Mesenchymal stem cell (in vitro differentiated cells and primary cell): ENCODE results near the gene KRTAP2-2. TPM values are rescaled to one million over a fixed set of nuclear protein-coding genes. Genes with fewer than 3 reads are reported as not detected.

Experiments
- DNase-seq: peaks from one replicate; pipeline ENCODE4 v3.0.0-alpha.2; 2013
- H2AFZ ChIP-seq: one replicate; pipeline ENCODE4 v1.6.1; 2013; ENCODE audit warnings: low read depth, mild to moderate bottlenecking, control low read depth, inconsistent platforms, low read length, moderate library complexity
- H2AK5ac ChIP-seq: 2 replicates; pipeline ENCODE4 v1.6.1; 2013; ENCODE audit warnings: low read length, moderate library complexity, mild to moderate bottlenecking, inconsistent platforms; ENCODE audit not compliant: severe bottlenecking
- H2BK120ac ChIP-seq: one replicate; pipeline ENCODE4 v1.6.1; 2013; ENCODE audit warnings: low read depth, mild to moderate bottlenecking, inconsistent platforms, low read length, moderate library complexity
- H2BK12ac ChIP-seq, 2 experiments: one replicate each; pipeline ENCODE4 v1.6.1; 2013; ENCODE audit warnings: inconsistent platforms in 2 of 2, low read length in 2 of 2, mild to moderate bottlenecking in 2 of 2, moderate library complexity in 2 of 2, control low read depth in 1 of 2
- H2BK15ac ChIP-seq: one replicate; pipeline ENCODE4 v1.6.1; 2013; ENCODE audit warnings: mild to moderate bottlenecking, low read depth, inconsistent platforms; ENCODE audit not compliant: poor library complexity, severe bottlenecking
- H2BK5ac ChIP-seq: 2 replicates; pipeline ENCODE4 v1.6.1; 2013; ENCODE audit warnings: low read depth, mild to moderate bottlenecking, low read length, control low read depth, inconsistent platforms; ENCODE audit not compliant: poor library complexity, severe bottlenecking
- H3K14ac ChIP-seq, 2 experiments: one replicate each; pipeline ENCODE4 v1.6.1; 2013; ENCODE audit warnings: inconsistent platforms in 2 of 2, low read length in 2 of 2, control low read depth in 1 of 2, mild to moderate bottlenecking in 1 of 2, moderate library complexity in 1 of 2
- H3K18ac ChIP-seq, 2 experiments: one replicate each; pipeline ENCODE4 v1.6.1; 2013; ENCODE audit warnings: inconsistent platforms in 2 of 2, low read length in 2 of 2, control low read depth in 1 of 2, low read depth in 1 of 2, mild to moderate bottlenecking in 1 of 2
- H3K23ac ChIP-seq, 2 experiments: one replicate each; pipeline ENCODE4 v1.6.1; 2013; ENCODE audit warnings: inconsistent platforms in 2 of 2, low read length in 2 of 2, mild to moderate bottlenecking in 2 of 2, moderate library complexity in 2 of 2, control low read depth in 1 of 2
- H3K27ac ChIP-seq: 2 replicates; pipeline ENCODE4 v1.5.1; 2013; ENCODE audit warnings: mild to moderate bottlenecking, moderate library complexity, low read length, control low read depth, inconsistent platforms; ENCODE audit not compliant: poor library complexity, severe bottlenecking
- H3K27me3 ChIP-seq, 2 experiments: 2 replicates each; pipeline versions ENCODE4 v1.6.1 to v1.7.0; 2013; ENCODE audit warnings: low read length in 2 of 2, mild to moderate bottlenecking in 2 of 2, moderate library complexity in 2 of 2, control low read depth in 1 of 2, inconsistent platforms in 1 of 2; ENCODE audit not compliant: control insufficient read depth in 1 of 2, insufficient read depth in 1 of 2
- H3K36me3 ChIP-seq, 2 experiments: 2 replicates each; pipeline versions ENCODE4 v1.6.1 to v1.7.0; 2013; ENCODE audit warnings: low read length in 2 of 2, control low read depth in 1 of 2, inconsistent platforms in 1 of 2, low read depth in 1 of 2, mild to moderate bottlenecking in 1 of 2; ENCODE audit not compliant: insufficient read depth in 2 of 2, control insufficient read depth in 1 of 2
- H3K4ac ChIP-seq, 2 experiments: one replicate each; pipeline ENCODE4 v1.6.1; 2013; ENCODE audit warnings: inconsistent platforms in 2 of 2, low read length in 2 of 2, mild to moderate bottlenecking in 2 of 2, moderate library complexity in 2 of 2, control low read depth in 1 of 2, low read depth in 1 of 2
- H3K4me1 ChIP-seq: 2 replicates; pipeline ENCODE4 v1.6.1; 2013; ENCODE audit warnings: low read depth, low read length, control low read depth; ENCODE audit not compliant: control insufficient read depth, insufficient read depth
- H3K4me2 ChIP-seq: 2 replicates; pipeline ENCODE4 v1.6.1; 2013; ENCODE audit warnings: low read length, mild to moderate bottlenecking, inconsistent platforms; ENCODE audit not compliant: poor library complexity, severe bottlenecking
- H3K4me3 ChIP-seq, 2 experiments: 2 replicates each; pipeline versions ENCODE4 v1.5.1 to v1.7.0; 2013; ENCODE audit warnings: low read length in 2 of 2, mild to moderate bottlenecking in 2 of 2, control low read depth in 1 of 2, low read depth in 1 of 2; ENCODE audit not compliant: insufficient read depth in 1 of 2
- H3K79me1 ChIP-seq: replicated peaks from 2 replicates; pipeline ENCODE4 v1.6.1; 2013; ENCODE audit warnings: mild to moderate bottlenecking, control low read depth, low read length, inconsistent platforms; ENCODE audit not compliant: poor library complexity, severe bottlenecking
- H3K9ac ChIP-seq: 2 replicates; pipeline ENCODE4 v1.7.0; 2013; ENCODE audit warnings: mild to moderate bottlenecking, low read length, moderate library complexity
- H3K9me3 ChIP-seq: 2 replicates; pipeline ENCODE4 v1.7.0; 2013; ENCODE audit warnings: mild to moderate bottlenecking, low read length; ENCODE audit not compliant: control insufficient read depth
- H4K8ac ChIP-seq: one replicate; pipeline ENCODE4 v1.6.1; 2013; ENCODE audit warnings: inconsistent platforms, mild to moderate bottlenecking, low read length, moderate library complexity
- H4K91ac ChIP-seq: one replicate; pipeline ENCODE4 v1.6.1; 2013; ENCODE audit warnings: mild to moderate bottlenecking, low read length, inconsistent platforms
- WGBS: methylation state at CpG from one replicate; pipeline ENCODE4 v1.1.7; 2013; ENCODE audit warnings: mixed read lengths; 5-methylcytosine and 5-hydroxymethylcytosine counted together
- small RNA-seq: library from polyadenylated mRNA; stranded (forward); fragments of <200 nt; extraction: miRNeasy Mini kit (QIAGEN cat#:217004); gene quantifications from one replicate; pipeline ENCODE3, GENCODE V24; 2013; ENCODE audit warnings: low read depth

KRTAP2-2 gene

DNA sequence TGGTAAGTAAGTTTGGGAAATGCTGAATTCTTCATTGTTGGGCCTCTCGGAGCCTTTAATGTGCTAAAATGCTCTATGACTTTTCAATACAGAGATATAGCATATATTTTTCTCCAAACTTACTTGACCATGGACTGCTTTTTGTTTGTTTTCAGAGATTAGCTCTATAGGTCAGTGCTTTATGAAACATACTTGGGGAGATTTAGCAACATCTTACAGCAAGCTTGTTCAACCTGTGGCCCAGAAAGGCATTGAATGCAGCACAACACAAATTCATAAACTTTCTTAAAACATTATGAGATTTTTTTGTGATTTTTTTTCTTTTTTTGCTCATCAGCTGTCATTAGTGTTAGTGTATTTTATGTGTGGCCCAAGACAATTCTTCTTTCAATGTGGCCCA lies 45.1 kb downstream of the KRTAP2-2 start:
- Histone ChIP-seq H3K14ac (no peak overlapping the region), H3K79me1 (no peaks in the 10 kb centered on the region), H3K4me3 (no peak overlapping the region), H3K4ac (no peak overlapping the region), H2BK12ac (no peak overlapping the region), H2BK5ac (no peak overlapping the region), H3K9me3 (no peaks in the 10 kb centered on the region), H2AK5ac (no peak overlapping the region), H3K4me2 (no peak overlapping the region), H2BK120ac (no peak overlapping the region), H3K27ac (no peak overlapping the region), H3K4me1 (no peaks in the 10 kb centered on the region), H3K27me3 (no peaks in the 10 kb centered on the region), H3K18ac (no peak overlapping the region), H3K36me3 (no peaks in the 10 kb centered on the region), H2AFZ (no peak overlapping the region), H3K23ac (no peak overlapping the region), H4K8ac (no peak overlapping the region), H4K91ac (no peak overlapping the region), H3K9ac (no peak overlapping the region), H2BK15ac (no peak overlapping the region)
- no CpG with 5 or more reads among the region's 1 CpG for WGBS
- no peak for DNase-seq

DNA sequence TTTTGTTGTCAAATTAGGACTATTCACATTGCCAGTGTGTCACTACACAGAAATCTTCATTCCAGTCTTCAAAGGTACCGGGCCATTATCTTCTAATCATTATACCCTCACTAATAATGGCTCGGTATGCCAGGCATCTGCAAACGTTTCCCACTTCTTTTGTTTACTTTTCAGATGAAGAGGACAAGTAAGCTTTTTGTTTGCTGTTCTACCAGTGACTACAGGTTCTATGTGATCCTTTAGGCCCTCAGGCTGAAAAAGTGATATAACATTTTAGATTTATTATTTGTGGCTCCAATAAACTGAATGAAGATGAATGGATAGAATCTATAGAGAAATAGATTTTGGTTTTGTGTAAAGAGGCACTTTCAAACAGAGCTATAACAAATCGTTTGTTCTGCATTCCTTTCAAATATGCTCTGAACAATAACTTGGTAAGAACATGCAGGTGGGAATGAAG lies 45.7 kb downstream of the KRTAP2-2 start:
- no peak for DNase-seq
- H4K91ac ChIP-seq: no peak overlapping the region

DNA sequence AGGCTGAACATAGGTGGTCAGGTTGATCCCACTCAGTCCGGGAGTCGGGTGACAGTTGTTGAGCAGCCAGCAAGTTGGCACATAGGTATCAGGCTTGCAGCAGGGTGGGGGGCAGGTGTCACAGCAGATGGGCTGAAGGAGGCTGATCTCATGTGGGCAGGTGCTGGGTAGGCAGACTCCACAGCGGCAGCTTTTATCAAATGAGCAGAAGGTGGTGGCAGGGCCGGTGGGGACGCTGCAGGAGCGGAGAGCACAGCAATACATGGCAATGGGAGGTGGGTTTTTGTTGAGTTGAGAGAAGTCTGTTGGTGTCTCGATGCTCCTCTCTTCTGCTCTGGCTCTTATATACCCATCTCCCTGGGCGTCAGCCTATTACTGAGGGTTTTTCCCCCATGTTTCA lies 46.2 kb downstream of the KRTAP2-2 start, which contains the start of gene KRTAP3-1:
Gene KRTAP3-1 (minus strand): TSS at position 318 of the 400 bp plus-strand sequence. CDS start 54 bp downstream, at position 264.
- Histone ChIP-seq H3K23ac (no peak within 1 kb of the TSS), H2AFZ (no peak within 1 kb of the TSS)
- WGBS: 82% methylated on average over 6 of the region's 8 CpGs

More for the DNA sequence above, 45.7 kb downstream of the KRTAP2-2 start:
- Histone ChIP-seq H2BK15ac (no peak overlapping the region), H3K9me3 (no peaks in the 10 kb centered on the region), H2BK120ac (no peak overlapping the region), H2AFZ (no peak overlapping the region), H4K8ac (no peak overlapping the region), H3K4me2 (no peak overlapping the region), H2BK12ac (no peak overlapping the region), H3K36me3 (no peaks in the 10 kb centered on the region), H3K4me1 (no peaks in the 10 kb centered on the region), H3K18ac (no peak overlapping the region), H2AK5ac (no peak overlapping the region), H3K79me1 (no peaks in the 10 kb centered on the region), H3K14ac (no peak overlapping the region), H3K27me3 (no peaks in the 10 kb centered on the region), H3K27ac (no peak overlapping the region), H3K4ac (no peak overlapping the region), H3K23ac (no peak overlapping the region), H2BK5ac (no peak overlapping the region), H3K9ac (no peak overlapping the region), H3K4me3 (no peak overlapping the region)
- 50% methylated on average over 1 of the region's 4 CpGs for WGBS

More for the DNA sequence above, 46.2 kb downstream of the KRTAP2-2 start, which contains the start of gene KRTAP3-1:
- Histone ChIP-seq H4K91ac (no peak within 1 kb of the TSS), H3K27ac (no peak within 1 kb of the TSS), H3K4me2 (no peak within 1 kb of the TSS), H3K9me3 (no peaks in the 10 kb centered on the region), H3K27me3 (no peaks in the 10 kb centered on the region), H3K4ac (no peak within 1 kb of the TSS), H4K8ac (no peak within 1 kb of the TSS), H3K9ac (no peak within 1 kb of the TSS), H3K79me1 (no peaks in the 10 kb centered on the region), H2BK120ac (no peak within 1 kb of the TSS), H3K4me1 (no peaks in the 10 kb centered on the region), H2BK5ac (no peak within 1 kb of the TSS), H3K18ac (no peak within 1 kb of the TSS), H2BK15ac (no peak within 1 kb of the TSS), H3K36me3 (no peaks in the 10 kb centered on the region), H3K4me3 (no peak within 1 kb of the TSS), H2BK12ac (no peak within 1 kb of the TSS), H3K14ac (no peak within 1 kb of the TSS), H2AK5ac (no peak within 1 kb of the TSS)
- DNase-seq: no peak

Small RNAs within 50 kb of the gene (small RNA-seq; reads per million reads assigned to genes)
- not detected for gene KRTAP3-4P
